Hepatocyte (in vitro differentiated cells): ENCODE results near the gene VWA8.

Source experiments
- CTCF ChIP-seq: fragments of 200-600 bp; sonication (generic); IDR thresholded peaks from 2 replicates; pipeline ENCODE4 v1.5.1; 2016; ENCODE audit warnings: antibody characterized with exemption, mild to moderate bottlenecking; ENCODE audit not compliant: poor library complexity
- EZH2phosphoT487 ChIP-seq: fragments of 200-600 bp; sonication (generic); IDR thresholded peaks from one replicate; pipeline ENCODE4 v1.6.1; 2018; ENCODE audit warnings: antibody characterized with exemption, mild to moderate bottlenecking, low read depth, moderate library complexity; ENCODE audit not compliant: unreplicated experiment, severe bottlenecking

DNA sequence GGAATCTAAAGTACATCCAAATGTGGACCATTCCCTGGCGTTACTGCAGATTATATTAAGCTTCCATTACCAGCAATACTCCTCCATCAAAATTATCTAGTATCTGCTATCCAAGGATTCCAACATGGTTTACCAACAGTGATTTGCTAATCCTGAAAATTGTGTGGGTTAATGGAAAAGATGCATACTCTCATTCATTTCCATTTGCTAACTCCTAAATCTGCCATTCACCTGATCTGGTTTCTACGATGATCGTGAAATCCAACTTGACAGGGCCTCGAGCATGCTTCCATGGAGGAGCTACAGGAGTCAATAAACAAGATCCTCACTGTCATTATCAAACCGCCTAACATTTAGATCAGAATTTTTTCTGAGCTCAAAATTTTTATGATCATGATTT is 382.5 kb downstream of the VWA8 start:
- TF ChIP-seq CTCF (no peak), EZH2phosphoT487 (no peak)
